HG03439 (cell line): ENCODE results near the gene FOXO1.
"Not testable (repeated sequence)": the region's sequence is repeated elsewhere in the genome, so short reads cannot be mapped to it uniquely, and the experiment has no call there.

Experiments used
- ATAC-seq: cut with Tn5 transposase; IDR thresholded peaks from one replicate; pipeline ENCODE4 v1.9.1; 2021; ENCODE audit warnings: mild to moderate bottlenecking, moderate library complexity; ENCODE audit not compliant: unreplicated experiment

FOXO1 gene

DNA sequence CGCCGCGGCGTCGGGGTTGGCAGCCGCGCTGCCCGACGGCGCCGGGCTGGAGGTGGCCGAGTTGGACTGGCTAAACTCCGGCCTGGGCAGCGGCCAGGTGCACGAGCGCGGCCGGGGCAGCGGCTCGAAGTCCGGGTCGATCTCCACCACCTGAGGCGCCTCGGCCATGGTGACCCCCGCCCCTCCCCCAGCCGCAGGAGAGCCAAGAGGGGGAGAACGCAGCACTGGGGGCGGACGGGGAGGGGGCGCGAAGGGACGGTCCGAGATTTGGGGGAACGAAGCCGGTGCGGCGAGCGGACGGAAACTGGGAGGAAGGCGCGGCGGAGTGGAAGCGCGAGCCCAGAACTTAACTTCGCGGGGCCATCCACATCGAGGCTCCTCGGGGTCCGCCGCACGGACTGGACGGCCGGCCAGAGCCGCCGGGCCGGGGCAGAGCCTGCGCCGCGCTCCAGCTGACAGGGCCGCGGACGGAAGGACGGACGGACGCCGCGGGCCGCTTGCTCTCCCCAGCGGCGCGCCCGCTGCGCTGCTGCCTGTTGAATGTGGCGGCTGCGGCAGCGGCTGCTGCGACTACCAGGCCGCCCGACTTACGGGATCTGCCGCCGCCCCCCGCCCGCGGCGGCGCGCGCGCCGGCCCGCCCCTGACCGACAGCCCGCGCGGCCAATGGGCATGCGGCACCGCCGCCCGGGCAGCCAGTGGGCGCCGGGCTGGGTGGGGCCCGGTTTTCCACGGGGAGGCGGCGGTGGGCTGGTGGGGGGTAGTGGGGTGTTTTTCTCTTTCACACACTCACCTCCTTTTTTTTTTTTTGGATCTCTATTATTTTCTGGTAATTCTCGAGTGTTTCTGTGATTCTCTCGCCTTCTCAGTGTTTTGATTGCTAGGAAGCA, at the start of gene FOXO1:
Gene FOXO1 (minus strand): TSS at position 597 of the 888 bp plus-strand sequence. CDS start 429 bp downstream, at position 168.
- peak; percentile 51 for ATAC-seq

GRCh38 chr13:40714433-40714832, 48.0 kb upstream of the FOXO1 start:
- not testable (repeated sequence) for ATAC-seq

GRCh38 chr13:40706439-40706838, 40.0 kb upstream of the FOXO1 start:
- ATAC-seq, result no peak

- peak; percentile 47 for ATAC-seq
These were observed 31.3 kb upstream of the FOXO1 start for GRCh38 chr13:40697711-40698110.

GRCh38 chr13:40694426-40694825, 28.0 kb upstream of the FOXO1 start:
- ATAC-seq, result no peak

DNA sequence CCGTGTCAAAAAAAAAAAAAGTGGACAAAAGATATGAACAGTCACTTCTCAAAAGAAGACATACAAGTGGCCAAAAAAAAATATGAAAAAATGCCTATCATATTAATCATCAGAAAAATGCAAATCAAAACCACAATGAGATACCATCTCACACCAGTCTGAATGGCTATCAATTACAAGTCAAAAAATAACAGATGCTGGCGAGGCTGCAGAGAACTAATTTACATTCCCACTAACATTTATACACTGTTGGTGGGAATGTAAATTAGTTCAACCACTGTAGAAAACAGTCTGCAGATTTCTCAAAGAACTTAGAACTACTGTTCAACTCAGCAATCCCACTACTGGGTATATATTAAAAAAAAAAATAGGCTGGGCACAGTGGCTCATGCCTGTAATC, 26.5 kb upstream of the FOXO1 start:
- ATAC-seq, result no peak

GRCh38 chr13:40688781-40689180, 22.3 kb upstream of the FOXO1 start:
- ATAC-seq, result no peak

DNA sequence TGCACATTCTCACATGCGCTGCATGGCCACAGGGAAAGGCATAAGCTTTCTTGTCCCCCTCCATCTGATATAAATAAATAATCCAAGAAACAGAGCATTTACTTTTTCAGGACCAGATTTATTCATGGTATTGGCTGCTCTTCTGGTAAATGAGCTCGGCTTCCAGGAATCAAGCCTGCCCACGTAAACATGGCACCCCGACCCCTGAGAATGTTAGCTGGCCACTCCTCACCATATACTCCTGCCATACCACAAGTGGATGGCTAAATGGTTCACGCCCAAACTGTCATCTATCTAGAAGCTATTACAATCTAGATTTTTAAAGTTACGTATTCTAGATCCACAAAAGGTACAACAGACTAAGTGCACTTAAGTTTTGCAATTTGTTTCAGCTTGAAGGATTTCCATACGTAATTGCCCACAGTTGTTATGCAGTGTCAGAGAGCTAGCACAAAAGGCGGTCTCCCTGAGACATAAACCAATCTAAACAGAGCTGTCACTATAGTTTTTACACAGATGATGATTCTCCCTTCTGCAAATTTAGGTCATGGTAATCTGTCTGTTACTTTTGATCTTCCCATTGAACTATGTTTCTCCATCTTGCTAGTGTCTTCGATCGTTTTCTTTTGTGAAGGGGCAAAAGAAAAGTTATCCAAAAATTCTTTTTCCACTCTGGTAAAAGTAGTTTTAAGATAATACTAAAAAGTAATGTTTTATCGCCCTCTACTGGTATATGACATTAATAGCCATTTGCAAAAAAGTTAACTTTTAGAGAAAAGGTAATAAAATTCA, 16.2 kb upstream of the FOXO1 start:
- ATAC-seq, result no peak

DNA sequence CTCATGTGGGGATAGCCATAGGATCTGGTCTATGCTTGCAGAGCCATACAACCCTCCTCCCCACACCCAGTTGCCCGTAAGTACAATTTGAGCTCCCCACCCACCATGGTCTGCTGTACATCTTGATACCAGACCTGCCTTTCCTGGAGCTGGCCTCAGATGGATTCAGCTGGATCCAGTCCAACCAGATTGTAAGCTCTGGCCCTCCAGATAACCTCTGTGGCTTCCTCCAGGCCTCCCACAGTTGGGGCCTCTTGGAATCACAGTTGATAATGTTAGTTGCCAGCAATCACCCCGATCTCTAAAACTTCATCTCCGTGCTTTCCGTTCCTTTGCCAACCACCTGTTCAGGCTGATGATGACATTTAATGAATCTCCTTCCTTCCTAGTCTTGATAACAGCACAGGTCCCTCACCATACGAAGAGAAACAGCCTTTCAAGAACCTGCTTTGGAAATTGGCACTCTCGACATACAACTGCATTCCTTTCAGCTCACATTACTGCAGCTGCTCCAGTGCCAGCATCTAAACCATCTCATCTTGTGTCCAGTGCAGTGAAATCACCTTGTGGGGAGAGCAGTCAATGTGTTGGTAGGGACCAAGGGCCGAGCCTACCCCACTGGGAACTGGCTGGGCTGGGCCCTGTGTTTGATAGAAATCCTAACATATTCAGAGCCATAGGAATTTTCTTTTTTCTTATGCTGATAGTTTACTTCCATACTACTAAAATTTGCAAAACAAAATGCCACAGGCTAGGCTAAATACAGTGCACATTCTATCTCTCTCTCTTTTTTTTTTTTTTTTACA, 15.1 kb upstream of the FOXO1 start:
- ATAC-seq, result no peak

- no peak for ATAC-seq
These were observed 14.3 kb upstream of the FOXO1 start for GRCh38 chr13:40680659-40681323.

DNA sequence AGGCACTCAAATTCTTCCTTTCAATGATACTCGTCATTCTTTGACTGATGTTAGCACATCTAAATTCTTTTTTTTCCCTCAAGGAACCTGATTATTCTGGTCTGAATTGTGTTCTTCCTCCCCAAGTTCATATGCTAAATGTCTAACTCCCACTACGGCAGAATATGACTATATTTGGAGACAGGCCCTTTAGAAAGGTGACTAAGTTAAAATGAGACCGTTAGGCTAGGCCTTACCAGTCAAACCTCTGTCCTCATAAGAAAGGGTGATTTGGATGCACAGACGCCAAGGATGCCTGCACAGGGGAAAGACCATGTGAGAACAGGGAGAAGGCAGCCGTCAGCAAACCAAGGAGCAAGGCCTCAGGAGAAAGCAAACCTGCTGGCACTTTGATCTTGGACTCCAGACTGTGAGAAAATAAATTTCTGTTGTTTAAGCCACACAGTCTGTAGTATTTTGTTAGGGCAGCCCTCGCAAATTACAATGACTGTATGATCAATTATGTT, 13.1 kb upstream of the FOXO1 start:
- ATAC-seq, result no peak

GRCh38 chr13:40677064-40677463, 10.6 kb upstream of the FOXO1 start:
- no peak for ATAC-seq

DNA sequence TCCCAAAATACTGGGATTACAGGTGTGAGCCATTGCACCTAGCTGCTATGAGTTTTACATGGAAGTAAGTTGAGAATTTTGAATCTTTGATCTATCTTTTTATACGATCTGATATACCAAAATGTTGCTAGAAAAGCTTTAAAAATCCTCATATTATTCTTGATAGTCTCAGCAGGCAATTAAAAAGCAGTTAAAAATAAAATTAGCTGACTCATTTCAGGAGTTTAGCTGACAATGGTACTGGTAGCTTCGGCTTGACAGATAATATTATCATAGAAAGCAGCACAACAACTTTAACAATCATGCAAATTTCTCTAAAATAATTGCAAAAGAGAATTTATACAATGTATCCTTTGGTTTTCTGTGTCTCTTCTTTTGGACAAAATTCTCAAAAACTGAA, 9.6 kb upstream of the FOXO1 start:
- ATAC-seq, result no peak

DNA sequence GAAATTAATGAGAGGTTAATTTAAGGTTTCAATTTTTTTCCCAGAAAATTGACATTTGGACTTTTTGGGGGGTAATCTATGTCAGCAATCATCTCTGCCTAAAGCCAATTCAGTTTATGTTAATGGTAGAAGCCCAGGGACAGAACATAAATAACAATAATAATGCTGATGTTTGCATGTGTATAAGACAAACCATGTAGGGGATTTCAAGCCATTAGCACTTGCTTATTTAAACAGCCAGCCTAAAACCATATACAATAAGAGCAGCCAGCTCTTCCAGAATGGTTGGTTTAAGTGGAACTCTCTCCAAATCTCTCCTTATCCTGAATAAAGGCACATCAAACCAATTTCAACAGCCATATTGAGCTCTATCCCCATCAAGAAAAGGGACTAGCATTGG, 7.0 kb upstream of the FOXO1 start:
- no peak for ATAC-seq

GRCh38 chr13:40672765-40673397, 6.4 kb upstream of the FOXO1 start:
- no peak for ATAC-seq

- no peak for ATAC-seq
These were observed 5.7 kb upstream of the FOXO1 start for GRCh38 chr13:40671956-40672764.

DNA sequence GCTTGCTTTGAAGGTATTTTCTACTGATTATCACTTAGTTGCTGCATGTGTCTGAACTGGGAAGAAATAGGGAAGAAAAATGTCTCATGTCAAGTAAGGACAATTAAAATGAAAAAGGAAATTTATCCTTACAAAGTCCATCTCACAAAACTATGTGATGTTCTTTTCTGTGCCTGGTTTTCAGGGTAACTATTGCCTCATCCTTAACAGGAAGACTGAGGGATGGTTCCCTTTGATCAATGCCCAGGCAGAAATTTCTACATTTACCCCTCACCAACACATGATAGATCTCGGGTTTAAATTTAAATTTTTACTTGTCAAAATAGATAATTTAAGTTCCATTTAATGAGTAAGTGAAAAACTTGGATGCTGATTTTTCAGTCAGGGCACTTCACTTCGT, 3.9 kb upstream of the FOXO1 start:
- ATAC-seq, result no peak

DNA sequence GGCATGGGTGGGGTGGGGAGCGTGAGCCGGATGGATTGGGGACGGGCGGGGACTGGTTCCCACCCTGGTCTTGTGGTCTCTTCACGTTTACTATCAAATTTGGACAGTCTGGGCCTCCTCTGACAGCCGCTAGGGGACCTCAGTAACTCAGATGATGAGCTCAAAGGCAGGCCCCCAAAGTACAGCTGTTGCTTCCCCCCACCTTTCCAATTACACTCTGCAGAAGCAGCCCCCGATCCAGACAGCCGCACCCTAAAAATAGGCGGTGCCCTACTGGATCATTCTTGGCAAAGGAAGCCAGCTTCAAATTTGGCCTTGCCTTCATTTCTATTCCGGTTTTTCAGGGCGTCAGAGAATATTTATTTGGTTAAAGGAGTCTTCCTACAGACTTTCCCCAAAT, 1.9 kb upstream of the FOXO1 start:
- ATAC-seq, result no peak

GRCh38 chr13:40667622-40667978, 1.2 kb upstream of the FOXO1 start:
- no peak for ATAC-seq
